Islet precursor cell (in vitro differentiated cells): ENCODE results near the gene SIPA1L3.
"Not testable (repeated sequence)": the region's sequence is repeated elsewhere in the genome, so short reads cannot be mapped to it uniquely, and the experiment has no call there.

ENCODE experiments used
- DNase-seq: peaks from one replicate; pipeline ENCODE4 v3.0.0-alpha.2; 2018

SIPA1L3 gene, protein sequence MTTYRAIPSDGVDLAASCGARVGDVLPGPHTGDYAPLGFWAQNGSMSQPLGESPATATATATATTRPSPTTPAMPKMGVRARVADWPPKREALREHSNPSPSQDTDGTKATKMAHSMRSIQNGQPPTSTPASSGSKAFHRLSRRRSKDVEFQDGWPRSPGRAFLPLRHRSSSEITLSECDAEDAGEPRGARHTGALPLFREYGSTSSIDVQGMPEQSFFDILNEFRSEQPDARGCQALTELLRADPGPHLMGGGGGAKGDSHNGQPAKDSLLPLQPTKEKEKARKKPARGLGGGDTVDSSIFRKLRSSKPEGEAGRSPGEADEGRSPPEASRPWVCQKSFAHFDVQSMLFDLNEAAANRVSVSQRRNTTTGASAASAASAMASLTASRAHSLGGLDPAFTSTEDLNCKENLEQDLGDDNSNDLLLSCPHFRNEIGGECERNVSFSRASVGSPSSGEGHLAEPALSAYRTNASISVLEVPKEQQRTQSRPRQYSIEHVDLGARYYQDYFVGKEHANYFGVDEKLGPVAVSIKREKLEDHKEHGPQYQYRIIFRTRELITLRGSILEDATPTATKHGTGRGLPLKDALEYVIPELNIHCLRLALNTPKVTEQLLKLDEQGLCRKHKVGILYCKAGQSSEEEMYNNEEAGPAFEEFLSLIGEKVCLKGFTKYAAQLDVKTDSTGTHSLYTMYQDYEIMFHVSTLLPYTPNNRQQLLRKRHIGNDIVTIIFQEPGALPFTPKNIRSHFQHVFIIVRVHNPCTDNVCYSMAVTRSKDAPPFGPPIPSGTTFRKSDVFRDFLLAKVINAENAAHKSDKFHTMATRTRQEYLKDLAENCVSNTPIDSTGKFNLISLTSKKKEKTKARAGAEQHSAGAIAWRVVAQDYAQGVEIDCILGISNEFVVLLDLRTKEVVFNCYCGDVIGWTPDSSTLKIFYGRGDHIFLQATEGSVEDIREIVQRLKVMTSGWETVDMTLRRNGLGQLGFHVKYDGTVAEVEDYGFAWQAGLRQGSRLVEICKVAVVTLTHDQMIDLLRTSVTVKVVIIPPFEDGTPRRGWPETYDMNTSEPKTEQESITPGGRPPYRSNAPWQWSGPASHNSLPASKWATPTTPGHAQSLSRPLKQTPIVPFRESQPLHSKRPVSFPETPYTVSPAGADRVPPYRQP (N-terminal part only)

DNA sequence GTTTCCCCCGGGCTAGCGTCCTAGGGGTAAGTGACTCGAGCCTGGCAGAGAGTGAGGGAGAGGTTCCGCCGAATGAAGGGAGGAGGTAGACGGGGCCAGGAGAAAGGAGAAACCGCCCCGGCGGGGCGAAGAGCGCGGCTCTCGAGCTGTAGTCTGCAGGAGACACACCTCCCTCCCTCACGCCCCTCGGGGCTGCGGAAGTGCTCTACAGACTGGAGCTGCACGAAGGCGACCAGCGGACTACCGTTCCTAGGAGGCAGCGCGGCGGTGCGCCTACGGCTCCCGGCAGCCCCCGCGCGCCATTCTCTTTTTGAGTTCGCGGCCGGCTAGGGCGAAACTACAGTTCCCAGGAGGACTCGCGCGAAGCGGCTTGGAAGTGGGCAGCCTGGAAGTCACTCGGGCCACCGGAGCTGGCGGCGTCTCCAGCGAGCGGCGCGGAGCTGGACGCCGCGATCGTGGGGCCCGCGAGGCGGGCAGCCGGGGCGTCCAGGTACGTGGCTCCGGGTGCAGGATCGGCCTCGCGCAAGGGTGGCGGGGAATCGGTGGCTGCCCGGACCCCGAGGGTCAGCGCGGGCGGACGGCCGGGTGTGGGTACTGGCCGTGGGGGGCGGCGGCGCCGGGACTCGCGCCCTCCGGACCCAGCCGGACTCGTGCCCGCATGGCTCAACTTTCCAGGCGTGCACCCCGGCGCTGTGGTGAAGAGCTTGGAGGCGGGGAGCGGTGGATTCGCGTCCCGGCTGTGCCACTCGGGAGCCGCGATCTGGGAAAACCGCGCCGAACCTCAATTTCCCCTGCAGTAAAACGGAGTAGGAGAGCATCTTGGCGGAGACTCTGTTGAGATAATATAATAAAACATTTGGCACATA, at the start of gene SIPA1L3:
TSS of gene SIPA1L3 (plus strand) at position 340 of the 866 bp plus-strand sequence. CDS start 174,358 bp downstream, outside the sequence.
- peak; percentile 99 for DNase-seq

DNA sequence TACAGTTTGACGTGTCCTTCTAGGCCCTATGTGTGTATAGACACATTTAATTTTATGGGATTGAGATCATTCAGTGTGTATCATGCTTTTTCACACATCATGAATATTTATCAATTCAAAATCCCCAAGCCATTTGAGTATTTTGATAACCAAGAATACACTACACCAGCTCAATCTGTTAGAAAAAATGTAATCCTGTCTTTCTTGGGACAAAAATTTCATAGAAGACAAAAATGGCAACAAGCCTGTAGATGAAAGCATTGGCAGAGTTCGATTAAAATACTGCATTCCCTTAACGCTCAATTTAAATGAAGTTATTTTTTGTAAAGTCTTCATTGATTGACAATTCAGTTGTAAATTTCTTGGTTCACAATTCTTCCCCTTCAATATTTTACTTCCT, 42.5 kb upstream of the SIPA1L3 start:
- DNase-seq = no peak

DNA sequence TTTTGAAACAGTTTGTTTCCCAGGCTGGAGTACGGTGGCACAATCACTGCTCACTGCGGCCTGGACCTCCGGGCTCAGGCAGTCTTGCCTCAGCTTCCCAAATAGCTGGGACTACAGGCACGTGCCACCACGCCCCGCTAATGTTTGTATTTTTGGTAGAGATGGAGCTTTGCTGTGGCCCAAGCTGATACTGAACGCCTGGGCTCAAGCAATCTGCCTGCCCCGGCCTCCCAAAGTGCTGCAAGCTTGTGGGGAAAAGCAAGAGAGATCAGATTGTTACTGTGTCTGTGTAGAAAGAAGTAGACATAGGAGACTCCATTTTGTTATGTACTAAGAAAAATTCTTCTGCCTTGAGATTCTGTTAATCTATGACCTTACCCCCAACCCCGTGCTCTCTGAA, 41.1 kb upstream of the SIPA1L3 start:
- DNase-seq = not testable (repeated sequence)

DNA sequence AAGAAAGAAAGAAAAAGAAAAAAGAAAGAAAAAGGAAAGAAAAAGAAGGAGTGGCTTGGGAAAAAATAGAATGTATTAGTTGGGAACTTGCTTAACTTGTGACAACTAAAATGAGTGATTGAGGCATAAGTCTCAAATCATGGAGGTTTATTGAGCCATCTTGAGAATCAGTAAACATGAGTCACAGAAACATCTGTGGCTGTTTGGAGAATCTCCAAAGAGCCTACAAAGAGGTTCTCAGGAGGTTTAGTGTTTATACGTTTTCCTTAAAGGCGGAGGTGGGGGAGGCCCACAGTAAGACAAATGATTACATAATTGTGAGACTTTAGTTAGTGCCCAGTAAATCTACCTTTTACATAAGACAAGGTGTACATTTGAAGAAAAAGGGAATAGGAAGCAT, 39.2 kb upstream of the SIPA1L3 start:
- DNase-seq = no peak

DNA sequence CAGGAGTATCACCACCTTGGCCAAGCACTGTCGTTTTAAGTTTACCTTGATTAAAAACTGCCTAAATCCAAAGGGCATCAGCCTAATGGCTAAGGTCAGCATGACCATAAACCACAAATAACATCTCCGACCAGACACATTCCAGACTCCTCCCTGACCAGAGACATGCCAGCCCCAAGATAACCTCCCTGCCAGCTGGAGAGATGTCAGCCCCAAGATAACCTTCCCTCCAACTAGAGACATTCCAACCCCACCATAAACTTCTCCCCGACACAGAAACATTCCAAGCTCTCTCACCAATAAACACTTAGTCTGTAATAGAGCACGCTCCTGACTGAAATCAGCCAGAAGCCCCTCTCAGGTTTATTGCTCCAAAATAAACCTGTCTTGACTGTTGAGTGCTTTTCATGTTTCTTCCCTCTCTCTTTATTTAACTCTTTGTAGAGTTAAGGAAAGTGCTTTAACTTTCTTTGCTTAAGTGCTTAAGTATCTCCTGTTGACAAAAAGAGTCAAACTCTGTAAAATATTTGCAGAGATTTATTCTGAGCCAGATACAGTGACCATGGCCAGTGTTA, 37.2 kb upstream of the SIPA1L3 start:
- no peak for DNase-seq

DNA sequence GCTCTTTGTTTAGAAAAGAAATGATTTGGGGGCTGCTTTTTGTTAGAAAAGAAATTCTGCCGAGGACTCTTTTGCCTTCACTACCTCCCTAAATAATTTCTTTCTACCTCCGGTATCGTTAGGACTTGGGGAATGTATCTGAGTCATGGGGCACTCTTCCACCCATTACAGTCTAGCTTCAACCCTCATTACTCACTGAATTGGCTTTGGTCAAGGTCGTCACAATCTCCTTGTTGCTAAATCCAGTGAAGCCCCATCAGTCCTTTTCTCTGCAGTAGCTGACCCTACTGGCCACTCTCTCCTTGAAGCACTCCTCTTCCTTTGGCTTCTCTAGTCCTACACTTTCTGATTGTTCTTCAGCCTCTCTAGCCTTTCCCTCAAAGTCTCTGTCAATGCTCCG, 34.6 kb upstream of the SIPA1L3 start:
- no peak for DNase-seq

DNA sequence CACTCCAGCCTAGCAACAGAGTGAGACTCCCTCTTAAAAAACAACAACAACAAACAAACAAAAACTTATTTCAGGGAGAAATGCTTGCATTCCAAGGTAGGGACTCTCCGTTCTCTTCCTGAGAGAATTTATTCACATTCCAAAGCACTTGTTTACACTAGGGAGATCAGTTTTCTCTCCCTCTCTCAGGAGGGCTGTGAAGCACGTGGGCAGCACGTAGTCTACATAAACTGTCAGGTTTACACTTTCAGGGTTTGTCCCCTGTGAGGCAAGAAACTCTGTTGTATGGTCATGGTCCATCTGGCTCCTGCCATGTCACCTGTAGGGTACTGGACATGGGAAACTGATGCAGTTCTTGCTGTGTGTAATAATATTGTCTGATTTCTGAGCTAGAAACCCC, 32.2 kb upstream of the SIPA1L3 start:
- DNase-seq = no peak

DNA sequence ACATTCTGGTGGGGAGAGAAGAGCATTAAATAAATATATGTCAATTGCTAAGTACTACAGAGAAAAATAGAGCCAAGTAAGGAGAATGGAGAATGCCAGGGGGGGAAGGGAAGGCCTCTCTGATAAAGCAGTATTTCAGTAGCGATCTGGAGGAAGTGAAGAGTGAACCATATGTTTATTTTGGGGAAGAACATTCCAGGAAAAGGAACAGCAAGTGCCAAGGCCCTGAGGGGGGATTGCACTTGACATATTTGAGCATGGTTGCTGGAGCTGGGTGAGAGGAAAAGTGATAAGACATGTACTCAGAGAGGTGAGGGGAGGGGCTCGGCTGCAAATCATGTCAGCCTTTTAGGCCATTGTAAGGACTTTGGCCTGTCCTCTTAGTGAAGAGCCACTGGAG, 31.0 kb upstream of the SIPA1L3 start:
- DNase-seq = no peak

DNA sequence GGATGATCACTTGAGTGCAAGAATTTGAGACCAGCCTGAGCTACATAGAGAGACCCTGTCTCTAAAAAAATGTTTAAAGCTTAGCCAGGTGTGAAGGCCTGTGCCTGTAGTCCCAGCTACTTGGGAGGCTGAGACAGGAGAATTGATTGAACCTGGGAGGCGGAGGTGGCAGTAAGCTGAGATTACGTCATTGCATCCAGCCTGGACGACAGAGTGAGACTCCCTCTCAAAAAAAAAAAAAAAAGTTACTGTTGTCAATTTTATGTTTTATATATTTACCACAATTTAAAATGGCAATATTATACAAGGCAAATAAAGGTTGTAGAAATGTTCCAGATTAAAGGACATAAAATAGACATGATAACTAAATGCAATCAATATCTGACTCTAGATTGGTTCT, 29.9 kb upstream of the SIPA1L3 start:
- DNase-seq = no peak

DNA sequence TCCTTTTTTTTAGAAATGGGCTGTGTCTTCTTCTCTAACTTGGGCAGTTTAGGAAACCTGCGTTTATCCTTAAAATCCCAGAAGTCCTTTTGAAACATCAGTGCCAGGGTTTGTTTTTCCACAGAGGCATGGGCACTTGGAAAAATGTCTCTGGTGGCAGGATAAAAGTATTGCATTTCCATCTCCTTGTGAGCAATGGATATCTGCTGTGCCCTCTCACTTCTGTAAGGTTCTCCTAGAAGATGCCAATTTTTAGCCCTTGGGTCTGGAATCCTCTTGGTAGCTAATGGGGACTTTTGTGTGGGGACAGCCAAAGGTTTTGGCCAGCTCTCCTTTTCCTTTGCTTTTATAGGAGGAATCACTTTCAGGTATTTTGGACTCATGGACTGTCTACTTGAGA, 21.6 kb upstream of the SIPA1L3 start:
- DNase-seq = no peak

DNA sequence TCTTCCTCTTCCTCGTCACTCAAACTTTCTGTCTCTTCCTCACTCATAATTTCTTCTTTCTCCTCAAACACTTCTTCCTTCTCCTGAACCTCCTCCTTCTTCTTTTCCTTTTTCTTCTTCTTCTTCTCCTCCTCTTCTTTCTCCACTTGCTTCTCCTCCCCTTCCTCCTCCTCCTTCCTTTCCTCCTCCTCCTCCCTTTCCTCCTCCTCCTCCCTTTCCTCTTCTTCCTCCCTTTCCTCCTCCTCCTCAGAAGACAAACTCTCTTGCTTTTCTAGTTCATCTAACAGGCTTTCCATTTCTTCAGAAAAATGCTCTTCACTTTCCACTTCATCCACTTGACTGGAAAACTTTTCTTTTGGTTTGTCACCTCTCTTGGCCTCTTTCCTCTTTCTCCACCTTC, 20.4 kb upstream of the SIPA1L3 start:
- DNase-seq = no peak

DNA sequence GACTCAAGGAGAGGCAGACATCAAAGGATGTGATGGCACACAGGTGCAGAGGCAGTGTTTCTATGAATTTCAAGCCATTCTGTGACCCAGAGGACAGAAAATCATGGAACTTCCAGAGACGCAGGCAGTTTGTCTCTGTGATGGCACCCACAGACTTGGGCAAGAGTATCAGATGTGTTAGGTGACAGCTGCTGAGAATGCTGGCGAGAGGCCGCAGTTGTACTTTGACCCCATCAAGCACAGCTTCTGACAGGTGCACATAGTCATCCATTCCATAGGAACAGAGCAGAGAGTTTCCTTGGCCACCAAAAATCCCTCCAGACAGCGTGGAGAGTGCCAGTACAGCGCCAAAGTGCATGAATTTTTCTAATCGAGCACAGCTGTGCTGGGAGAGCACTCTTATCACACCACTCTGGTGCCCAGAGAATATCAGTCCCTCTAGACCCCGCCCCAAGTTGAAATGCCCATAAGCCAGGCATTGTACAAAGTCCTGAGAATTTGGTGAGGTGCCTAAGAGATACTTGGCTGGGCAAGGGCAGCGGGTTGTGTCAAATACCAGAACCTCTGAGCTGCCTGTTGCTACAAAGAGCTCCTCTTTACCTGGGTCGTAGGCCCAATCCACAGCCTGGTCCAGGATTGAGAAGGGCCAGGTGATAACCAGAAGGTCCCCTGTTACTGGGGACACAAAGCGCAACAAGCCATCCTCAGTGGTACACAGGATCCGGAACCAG, 13.0 kb upstream of the SIPA1L3 start:
- no peak for DNase-seq

DNA sequence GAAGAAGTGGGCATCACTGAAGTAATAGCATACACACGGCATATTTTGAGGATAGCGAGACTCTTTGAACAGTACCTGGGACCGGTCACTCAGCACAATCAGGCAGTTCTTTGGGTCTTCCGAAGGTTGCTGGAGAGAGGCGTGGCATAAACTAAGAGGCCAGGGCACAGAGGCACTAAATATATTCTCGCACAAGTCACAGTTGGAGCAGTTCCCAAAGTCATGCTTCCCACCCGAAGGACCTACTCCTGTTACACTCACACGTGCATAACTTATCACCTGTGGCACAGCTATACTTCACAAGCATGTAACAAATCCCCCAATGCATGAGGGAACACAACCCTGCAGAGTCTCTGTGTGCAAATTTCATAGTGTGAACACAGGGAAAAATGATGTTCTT, 10.8 kb upstream of the SIPA1L3 start:
- DNase-seq = no peak

DNA sequence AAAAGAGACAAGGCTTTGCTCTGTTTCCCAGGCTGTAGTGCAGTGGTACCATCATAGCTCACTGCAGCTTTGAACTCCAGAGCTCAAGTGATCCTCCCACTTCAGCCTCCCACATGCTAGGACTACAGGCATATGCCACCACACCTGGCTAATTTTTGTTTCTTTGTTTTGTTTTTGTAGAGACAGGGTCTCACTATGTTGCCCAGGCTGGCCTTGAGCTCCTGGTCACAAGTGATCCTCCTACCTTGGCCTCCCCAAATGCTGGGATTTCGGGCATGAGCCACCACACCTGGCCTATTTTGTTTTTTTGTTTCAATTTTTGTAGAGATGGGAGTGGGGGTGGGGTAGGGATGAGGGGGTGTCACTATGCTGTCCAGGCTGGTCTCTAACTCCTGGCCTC, 7.6 kb upstream of the SIPA1L3 start:
- DNase-seq = no peak

DNA sequence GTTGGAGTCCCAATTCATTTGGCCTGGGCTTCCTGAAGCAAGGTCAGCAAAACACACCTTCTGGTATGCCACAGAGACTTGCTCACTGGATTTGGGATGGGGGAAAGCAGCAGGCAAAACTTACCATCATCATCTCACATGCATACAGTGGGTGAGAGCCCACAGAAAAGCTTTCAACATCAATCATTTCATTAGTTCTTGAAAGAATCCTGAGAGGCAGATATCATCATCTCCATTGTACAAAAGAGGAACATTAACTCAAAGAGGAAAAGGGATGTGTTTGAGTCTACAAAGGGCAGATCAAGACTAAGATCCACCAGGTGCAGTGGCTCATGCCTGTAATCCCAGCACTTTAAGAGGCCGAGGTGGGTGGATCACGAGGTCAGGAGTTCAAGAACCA, 7.0 kb upstream of the SIPA1L3 start:
- no peak for DNase-seq

DNA sequence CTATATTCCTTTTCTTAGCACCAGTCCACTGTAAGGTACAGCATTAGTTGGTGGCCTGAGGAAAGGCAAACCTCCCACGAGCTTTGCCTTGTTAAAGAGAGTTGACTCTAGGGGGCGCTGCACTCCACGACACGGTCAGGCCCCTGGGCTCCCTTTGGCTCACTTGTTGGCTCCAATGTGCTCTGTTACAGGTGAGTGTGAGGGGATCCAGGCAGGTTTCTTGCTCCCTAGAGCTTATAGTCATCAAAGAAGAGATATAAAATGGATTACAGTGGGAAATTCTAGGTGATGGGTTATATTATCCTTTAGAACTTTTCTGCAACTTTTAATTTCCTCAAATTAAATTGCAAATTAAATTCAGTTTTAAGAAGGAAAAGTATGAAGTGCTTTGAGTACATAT, 4.3 kb upstream of the SIPA1L3 start:
- peak; percentile 90 for DNase-seq

DNA sequence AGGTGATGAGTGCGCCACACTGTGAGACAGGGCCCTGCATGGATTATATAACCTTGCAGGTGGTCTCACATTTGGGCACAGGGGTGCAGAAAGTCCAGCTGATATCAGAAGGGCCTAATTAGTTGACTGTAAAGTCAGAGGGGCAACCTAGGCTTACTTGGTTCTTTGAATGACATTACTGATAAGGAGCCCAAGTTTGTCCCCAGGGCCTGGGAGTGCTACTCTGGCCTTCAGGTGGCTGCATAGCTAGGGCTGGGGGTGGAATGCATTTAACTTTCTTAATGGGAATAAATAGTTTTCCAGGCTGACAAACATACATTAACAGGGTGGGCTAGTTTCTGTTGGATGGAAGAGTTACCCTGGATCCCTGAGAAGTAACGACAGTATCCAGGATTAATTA, 3.9 kb upstream of the SIPA1L3 start:
- DNase-seq = no peak

DNA sequence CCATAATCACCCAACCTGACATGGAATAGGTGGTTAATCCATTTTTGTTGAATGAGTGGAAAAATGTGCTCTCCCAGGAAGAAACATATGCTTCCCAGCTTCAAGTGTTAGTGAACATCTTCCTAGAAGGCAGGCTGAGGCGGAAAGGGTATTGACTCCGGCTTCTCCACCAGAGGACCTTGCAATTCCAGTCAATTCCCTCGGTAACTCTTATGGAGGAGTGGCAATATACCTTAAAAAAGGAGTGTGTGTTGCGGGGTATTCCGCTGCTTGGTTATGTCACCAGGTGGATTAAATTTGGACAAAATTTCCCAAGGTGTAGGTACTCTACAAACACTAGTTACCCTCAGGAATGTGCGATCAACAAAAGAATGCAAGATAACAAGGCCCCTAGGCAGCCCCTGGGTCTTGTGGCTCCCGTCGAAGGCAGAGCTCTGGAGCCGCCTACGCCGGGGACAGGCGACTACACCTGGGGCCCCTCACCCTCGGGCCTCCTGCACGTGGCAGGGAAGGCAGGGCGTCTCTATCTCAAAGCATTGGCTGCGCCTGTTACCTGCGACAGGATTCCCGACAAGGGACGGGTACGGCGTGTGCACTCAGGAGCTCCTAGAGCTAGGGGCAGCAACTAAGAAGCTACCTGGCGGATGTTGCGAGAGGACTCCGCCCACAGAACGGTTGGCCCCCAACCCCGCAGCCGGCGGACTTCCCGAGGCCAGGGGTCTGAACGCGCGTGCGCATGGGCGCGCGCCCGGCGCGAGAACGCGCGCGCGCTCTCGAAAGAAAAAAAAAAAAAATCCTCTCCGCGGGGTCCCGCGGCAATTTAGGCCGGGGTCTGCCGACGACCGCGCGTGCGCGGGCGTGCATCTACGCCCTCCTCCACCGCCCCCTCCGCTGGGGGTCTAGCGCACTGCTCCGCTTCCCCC, 801 bp upstream of the SIPA1L3 start, which contains the start of gene WDR87:
TSS of gene WDR87 (minus strand) at position 649 of the 923 bp plus-strand sequence. CDS start 8,355 bp downstream, outside the sequence.
- peak; percentile 92 for DNase-seq

DNA sequence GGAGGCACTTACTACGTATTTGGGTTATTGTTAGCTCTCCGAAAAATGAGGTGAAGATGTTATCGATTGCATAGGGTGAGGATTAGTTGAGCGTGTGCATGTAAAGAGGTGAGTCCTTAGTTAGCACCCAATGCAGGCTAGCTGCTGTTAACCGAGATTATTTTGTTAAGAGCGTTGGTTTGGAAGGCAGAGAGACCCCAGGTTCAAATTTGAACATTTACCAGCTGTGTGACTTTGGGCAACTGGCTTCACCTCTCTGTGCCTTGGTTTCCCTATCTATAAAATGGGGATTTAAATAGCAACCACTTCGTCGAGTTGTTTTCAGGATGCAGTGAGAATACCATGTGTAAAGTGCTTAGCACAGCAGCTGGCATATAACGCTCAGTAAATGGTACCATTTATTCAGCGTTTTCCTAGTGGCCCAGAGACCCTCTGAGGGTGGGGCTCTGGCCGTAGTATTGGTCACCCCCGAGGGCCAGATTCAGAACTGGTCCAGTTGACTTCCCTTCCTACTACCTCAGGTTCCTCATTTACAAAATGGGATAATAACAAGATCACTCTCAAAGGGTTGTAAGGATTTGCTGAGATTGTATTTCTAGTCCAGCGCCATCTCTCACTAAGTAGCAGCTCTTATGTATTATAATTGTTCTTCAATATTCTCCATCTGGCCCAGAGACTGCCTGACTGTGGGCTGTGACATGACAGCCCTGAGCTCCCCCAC, 887 bp downstream of the SIPA1L3 start:
- DNase-seq = no peak
